ENCODE data around the gene ERC1.
"Not testable (repeated sequence)": the region's sequence is repeated elsewhere in the genome, so short reads cannot be mapped to it uniquely, and the experiment has no call there.

Gene ERC1

GRCh38 chr12:1122786-1123185, 131.8 kb downstream of the ERC1 start:
- DNase-seq (ENCODE audit: low read depth, low spot score) = no peak

DNA sequence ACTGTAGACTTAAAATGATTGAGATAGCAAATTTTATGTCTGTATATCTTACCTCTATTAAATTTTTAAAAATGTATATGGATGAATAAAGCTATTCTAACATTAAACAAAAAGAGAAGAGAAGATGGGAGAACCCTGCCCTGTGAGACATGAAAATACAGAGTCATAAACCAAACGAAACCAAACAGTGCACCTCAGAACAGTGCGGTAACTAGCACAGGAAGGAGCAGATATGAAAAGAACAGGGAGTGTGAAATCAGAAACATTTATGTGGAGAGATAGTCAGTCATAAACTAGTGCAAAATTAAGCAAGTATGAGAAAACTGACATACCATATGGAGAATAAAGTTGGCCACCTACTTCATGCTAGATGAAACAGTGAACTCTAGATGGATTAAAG, 135.1 kb downstream of the ERC1 start:
- no peak for DNase-seq (ENCODE audit: low read depth, low spot score)

DNA sequence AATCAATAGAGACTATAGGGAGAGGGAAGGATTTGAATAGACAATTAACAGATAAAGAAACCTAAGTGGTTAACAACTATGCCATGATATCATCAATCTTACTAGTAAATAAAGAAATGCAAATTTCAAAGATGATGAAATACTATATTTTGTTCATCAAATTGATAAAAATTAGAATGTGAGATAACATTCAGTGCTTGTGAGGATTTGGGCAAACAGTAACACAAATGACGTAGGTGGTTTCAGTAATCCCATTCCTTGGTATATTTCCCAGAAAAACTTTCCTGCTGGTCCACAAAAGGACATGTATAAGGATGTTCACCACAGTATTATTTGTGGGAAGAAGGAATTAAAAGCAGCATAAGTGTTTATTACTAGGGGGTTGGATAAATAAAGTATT, 136.0 kb downstream of the ERC1 start:
- DNase-seq (ENCODE audit: low read depth, low spot score) = no peak

DNA sequence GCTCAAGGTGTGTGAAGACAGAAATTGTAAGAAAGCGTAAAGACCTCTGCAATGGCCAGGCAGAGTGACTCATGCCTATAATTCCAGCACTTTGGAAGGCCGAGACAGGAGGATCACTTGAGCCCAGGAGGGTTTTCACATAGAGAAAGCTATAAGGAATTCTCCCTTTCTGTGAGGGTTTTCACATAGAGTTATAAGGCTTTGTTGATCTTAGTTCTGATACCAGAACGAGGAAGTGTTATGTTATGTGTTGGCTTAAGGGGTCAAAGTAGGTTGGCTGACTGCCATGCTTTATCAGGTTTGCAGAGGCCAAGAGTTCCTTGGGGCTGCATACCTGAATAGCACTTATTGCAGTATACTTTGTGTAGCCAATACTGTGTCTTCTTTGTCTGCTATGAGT, 139.1 kb downstream of the ERC1 start:
- no peak for DNase-seq (ENCODE audit: low read depth, low spot score)

DNA sequence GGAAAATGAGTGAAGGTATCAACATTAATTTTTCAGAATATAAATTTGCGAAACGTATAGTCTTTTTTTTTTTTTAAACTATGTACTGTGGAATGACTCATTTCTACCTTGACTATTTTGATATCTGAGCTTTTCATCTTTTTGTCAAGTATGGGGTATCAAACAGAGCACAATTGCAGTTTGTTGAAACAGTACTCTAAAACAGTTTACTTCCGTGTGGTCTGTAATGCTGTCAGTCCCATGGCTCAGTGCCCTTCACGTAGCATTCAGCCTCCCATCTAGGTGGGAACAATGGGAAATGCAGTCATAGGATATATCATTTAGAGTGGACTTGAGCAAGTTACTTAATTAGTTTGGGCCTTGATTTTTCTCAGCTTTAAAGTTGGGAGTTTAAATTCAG, 139.5 kb downstream of the ERC1 start:
- no peak for DNase-seq (ENCODE audit: low read depth, low spot score)

DNA sequence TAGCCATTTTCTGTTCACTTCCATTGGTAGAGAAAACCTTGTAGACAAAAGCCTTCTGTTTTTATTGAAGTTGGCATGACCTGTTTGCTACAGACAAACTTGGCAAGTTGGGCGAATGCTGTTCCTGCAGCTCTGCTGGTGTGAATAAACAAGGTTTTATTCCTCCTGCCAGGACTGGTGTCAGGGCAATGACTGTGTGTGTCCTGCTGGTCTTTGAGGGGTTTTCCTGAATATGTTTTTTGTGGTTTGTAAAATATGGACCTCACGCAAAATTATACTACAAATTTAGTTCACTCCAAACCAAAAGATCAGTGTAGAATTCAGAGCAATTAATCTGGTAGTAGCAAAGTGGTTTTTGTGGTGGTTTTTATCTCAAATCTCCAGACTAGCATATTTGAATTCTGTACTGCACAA, 140.8 kb downstream of the ERC1 start:
- no peak for DNase-seq (ENCODE audit: low read depth, low spot score)

DNA sequence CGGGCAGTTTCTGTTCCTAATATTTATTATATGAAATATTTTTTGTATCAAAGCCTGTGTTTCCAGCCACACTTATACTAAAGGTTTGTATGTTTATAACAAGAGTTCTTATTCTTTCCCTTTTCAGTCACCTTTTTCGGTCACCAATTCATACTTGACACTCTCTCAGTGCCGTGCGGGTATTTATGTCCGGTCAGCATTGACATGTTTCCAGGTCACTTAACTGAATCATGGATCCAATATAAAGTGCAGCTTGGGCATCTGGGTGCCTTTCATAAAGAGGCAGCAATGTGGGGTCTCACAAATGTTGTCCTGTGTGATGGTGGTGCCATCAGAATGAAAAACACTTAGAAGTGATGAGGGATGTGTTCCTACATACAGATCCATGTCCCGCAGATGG, 141.3 kb downstream of the ERC1 start:
- no peak for DNase-seq (ENCODE audit: low read depth, low spot score)

- no peak for DNase-seq (ENCODE audit: low read depth, low spot score)
Observed at GRCh38 chr12:1138691-1139090, 147.7 kb downstream of the ERC1 start.

DNA sequence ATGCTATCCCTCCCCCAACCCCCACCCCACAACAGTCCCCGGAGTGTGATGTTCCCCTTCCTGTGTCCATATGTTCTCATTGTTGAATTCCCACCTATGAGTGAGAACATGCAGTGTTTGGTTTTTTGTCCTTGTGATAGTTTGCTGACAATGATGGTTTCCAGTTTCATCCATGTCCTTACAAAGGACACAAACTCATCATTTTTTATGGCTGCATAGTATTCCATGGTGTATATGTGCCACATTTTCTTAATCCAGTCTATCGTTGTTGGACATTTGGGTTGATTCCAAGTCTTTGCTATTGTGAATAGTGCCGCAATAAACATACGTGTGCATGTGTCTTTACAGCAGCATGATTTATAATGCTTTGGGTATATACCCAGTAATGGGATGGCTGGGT, 155.7 kb downstream of the ERC1 start:
- not testable (repeated sequence) for DNase-seq (ENCODE audit: low read depth, low spot score)

- no peak for DNase-seq (ENCODE audit: low read depth, low spot score)
Observed at GRCh38 chr12:1147821-1148220, 156.8 kb downstream of the ERC1 start.

GRCh38 chr12:1157046-1157445, 166.0 kb downstream of the ERC1 start:
- no peak for DNase-seq (ENCODE audit: low read depth, low spot score)

DNA sequence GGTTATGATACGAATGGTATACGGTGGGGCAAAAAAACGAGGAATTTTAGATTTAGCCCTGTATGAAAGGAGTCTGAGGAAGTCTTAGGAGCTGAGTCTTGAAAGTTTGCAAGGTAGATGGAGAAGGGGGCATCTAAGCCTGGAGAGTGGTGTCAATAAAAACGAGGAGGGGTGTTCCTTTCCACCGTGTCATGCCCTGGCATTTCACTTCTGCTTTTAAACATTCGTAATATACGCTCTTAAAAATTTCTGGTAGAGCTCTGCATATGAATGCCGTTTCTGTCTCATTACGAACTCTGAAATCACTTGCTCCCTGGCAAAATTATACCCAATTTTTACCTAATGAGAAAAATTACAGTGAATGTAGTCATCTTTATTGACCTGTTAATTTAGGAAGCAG, 170.2 kb downstream of the ERC1 start:
- DNase-seq (ENCODE audit: low read depth, low spot score) = no peak

- DNase-seq (ENCODE audit: low read depth, low spot score) = no peak
Observed at GRCh38 chr12:1162081-1162760, 171.2 kb downstream of the ERC1 start.

- DNase-seq (ENCODE audit: low read depth, low spot score) = no peak
Observed at GRCh38 chr12:1167784-1168183, 176.8 kb downstream of the ERC1 start.

DNA sequence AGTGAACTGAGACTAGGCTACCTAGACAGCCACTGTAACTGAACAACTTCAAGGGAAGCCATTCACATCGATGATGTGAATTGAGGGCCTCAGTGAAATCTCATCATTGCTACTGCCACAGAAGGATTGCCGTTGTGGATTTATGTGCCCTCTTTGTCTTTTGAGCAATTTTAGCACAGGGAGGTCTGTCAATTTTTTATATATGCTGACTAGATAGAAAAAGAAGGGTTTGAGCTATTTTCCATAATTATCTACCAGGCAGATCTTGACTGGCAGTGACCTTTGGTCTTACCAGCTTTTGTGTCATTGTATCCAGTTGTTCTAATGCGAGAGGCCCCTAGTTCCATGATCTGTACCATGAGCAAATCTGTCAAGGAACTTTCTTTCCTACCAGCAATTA, 179.4 kb downstream of the ERC1 start:
- DNase-seq (ENCODE audit: low read depth, low spot score) = no peak

- peak; percentile 6 for DNase-seq (ENCODE audit: low read depth, low spot score)
Observed at GRCh38 chr12:1171657-1172408, 180.8 kb downstream of the ERC1 start.

DNA sequence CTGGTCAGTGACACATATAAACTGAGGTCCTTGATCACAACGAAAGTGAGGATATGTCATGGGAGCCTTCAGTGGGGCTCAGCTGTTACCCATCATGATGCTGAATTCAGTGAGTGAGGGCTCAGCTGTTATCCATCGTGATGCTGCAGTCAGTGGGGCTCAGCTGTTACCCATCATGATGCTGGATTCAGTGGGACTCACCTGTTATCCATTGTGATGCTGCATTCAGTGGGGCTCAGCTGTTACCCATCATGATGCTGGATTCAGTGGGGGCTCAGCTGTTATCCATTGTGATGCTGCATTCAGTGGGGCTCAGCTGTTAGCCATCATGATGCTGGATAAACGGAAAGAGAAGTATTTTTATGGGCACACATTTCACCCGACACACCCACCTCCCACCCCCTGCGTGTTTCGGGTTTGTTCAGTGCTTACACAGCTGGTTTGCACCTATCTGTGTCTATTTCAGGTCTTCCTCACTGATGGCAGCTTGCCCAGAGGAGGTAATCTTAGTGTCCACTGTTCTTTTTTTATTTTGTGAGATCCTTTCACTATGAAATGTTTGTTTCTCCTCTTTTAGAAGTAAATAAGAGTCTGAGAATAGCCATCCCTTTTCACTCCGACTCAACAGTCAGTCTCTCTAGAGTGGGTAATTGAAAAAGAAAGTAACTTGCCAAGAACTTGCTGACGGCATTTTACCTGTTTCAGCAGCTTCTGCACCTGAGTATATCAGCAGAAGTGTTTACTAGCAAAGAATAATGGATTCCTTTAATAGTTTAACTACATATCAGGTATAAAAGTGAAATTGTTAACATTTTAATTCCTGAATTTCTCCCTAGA, 183.0 kb downstream of the ERC1 start:
- DNase-seq (ENCODE audit: low read depth, low spot score) = no peak

- DNase-seq (ENCODE audit: low read depth, low spot score) = no peak
Observed at GRCh38 chr12:1174659-1175058, 183.6 kb downstream of the ERC1 start.

GRCh38 chr12:1176191-1176590, 185.2 kb downstream of the ERC1 start:
- DNase-seq (ENCODE audit: low read depth, low spot score) = no peak

GRCh38 chr12:1179128-1179527, 188.1 kb downstream of the ERC1 start:
- no peak for DNase-seq (ENCODE audit: low read depth, low spot score)

DNA sequence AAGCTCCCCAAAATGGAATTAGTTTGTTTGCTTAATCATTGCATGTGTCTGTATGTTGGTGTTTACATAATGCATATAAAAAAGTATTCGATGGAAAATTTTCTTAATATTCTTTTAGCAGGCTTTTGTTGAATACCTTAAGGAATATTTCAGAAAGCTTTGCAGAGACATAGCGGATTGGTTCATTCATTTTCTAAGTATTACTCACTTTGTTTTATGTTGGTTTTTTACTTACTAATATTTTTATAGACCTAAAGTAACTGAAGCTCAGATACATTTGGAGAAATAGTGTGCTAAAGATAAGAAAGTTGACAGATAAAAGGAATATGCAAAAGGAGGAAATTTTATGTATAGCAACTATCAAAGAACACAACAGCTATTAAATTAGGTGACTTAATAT, 191.0 kb downstream of the ERC1 start:
- DNase-seq (ENCODE audit: low read depth, low spot score) = no peak

- DNase-seq (ENCODE audit: low read depth, low spot score) = no peak
Observed at GRCh38 chr12:1184402-1184801, 193.4 kb downstream of the ERC1 start.

All from ELF-1 (cell line).